H9 (cell line): Measurements from ENCODE around the gene DEDD2. TPM values are rescaled to one million over a fixed set of nuclear protein-coding genes. Genes with fewer than 3 reads are reported as not detected.

Source experiments
- DNase-seq: peaks from one replicate; pipeline ENCODE4 v3.0.0-alpha.2; 2017
- H2AFZ ChIP-seq: one replicate; pipeline ENCODE4 v1.6.1; 2013; ENCODE audit warnings: mild to moderate bottlenecking, low read length, control low read depth, moderate library complexity
- H2AK5ac ChIP-seq: 2 replicates; pipeline ENCODE4 v1.6.1; 2013; ENCODE audit warnings: low read length, control low read depth, mixed read lengths; ENCODE audit not compliant: insufficient read length
- H2BK120ac ChIP-seq: one replicate; pipeline ENCODE4 v1.6.1; 2013; ENCODE audit warnings: low read depth, mild to moderate bottlenecking, low read length, control low read depth, inconsistent platforms; ENCODE audit not compliant: poor library complexity, severe bottlenecking
- H2BK12ac ChIP-seq: 2 replicates; pipeline ENCODE4 v1.6.1; 2013; ENCODE audit warnings: low read length, control low read depth, mixed read lengths, low read depth; ENCODE audit not compliant: insufficient read length
- H2BK15ac ChIP-seq: 2 replicates; pipeline ENCODE4 v1.6.1; 2013; ENCODE audit warnings: low read depth, low read length, control low read depth
- H2BK20ac ChIP-seq: one replicate; pipeline ENCODE4 v1.6.1; 2013; ENCODE audit warnings: low read depth, mild to moderate bottlenecking, low read length, control low read depth, inconsistent platforms; ENCODE audit not compliant: poor library complexity, severe bottlenecking
- H2BK5ac ChIP-seq: 2 replicates; pipeline ENCODE4 v1.6.1; 2013; ENCODE audit warnings: low read length, control low read depth, mixed read lengths; ENCODE audit not compliant: insufficient read length
- H3K14ac ChIP-seq: 2 replicates; pipeline ENCODE4 v1.6.1; 2013; ENCODE audit warnings: low read length, control low read depth; ENCODE audit not compliant: insufficient read depth
- H3K18ac ChIP-seq: 2 replicates; pipeline ENCODE4 v1.6.1; 2013; ENCODE audit warnings: low read depth, mild to moderate bottlenecking, mixed read lengths, low read length, control low read depth; ENCODE audit not compliant: insufficient read length
- H3K23ac ChIP-seq: 2 replicates; pipeline ENCODE4 v1.6.1; 2013; ENCODE audit warnings: low read length, control low read depth, mixed read lengths, low read depth; ENCODE audit not compliant: insufficient read length
- H3K23me2 ChIP-seq: 2 replicates; pipeline ENCODE4 v1.6.1; 2013; ENCODE audit warnings: low read depth, mild to moderate bottlenecking, mixed read lengths, low read length, control low read depth; ENCODE audit not compliant: insufficient read length, poor library complexity, severe bottlenecking
- H3K27ac ChIP-seq: 2 replicates; pipeline ENCODE4 v1.5.1; 2013; ENCODE audit warnings: low read length, control low read depth, mixed read lengths, low read depth; ENCODE audit not compliant: insufficient read length
- H3K27me3 ChIP-seq: 2 replicates; pipeline ENCODE4 v1.6.1; 2013; ENCODE audit warnings: low read length, control low read depth, inconsistent platforms; ENCODE audit not compliant: insufficient read depth
- H3K4ac ChIP-seq: 2 replicates; pipeline ENCODE4 v1.6.1; 2013; ENCODE audit warnings: low read depth, mild to moderate bottlenecking, control low read depth, inconsistent platforms, low read length, moderate library complexity
- H3K4me1 ChIP-seq: 2 replicates; pipeline ENCODE4 v1.6.1; 2013; ENCODE audit warnings: low read length, control low read depth, inconsistent platforms; ENCODE audit not compliant: insufficient read depth
- H3K4me2 ChIP-seq: 2 replicates; pipeline ENCODE4 v1.6.1; 2013; ENCODE audit warnings: low read length, control low read depth, mixed read lengths; ENCODE audit not compliant: insufficient read length, insufficient read depth
- H3K56ac ChIP-seq: 2 replicates; pipeline ENCODE4 v1.6.1; 2013; ENCODE audit warnings: low read depth, mild to moderate bottlenecking, mixed read lengths, low read length, control low read depth; ENCODE audit not compliant: insufficient read length
- H3K79me1 ChIP-seq: 2 replicates; pipeline ENCODE4 v1.6.1; 2013; ENCODE audit warnings: low read depth, mild to moderate bottlenecking, moderate library complexity, low read length, control low read depth, inconsistent platforms; ENCODE audit not compliant: insufficient read depth, poor library complexity, severe bottlenecking
- H3K79me2 ChIP-seq: 2 replicates; pipeline ENCODE4 v1.6.1; 2013; ENCODE audit warnings: low read length, control low read depth, inconsistent platforms; ENCODE audit not compliant: insufficient read depth
- H3K9ac ChIP-seq: 2 replicates; pipeline ENCODE4 v1.6.1; 2013; ENCODE audit warnings: low read length, control low read depth, mixed read lengths; ENCODE audit not compliant: insufficient read length; ENCODE audit errors: extremely low read depth
- H3K9me3 ChIP-seq: one replicate; pipeline ENCODE4 v1.6.1; 2013; ENCODE audit warnings: low read depth, low read length, inconsistent platforms; ENCODE audit not compliant: control insufficient read depth
- H3T11ph ChIP-seq: one replicate; pipeline ENCODE4 v1.6.1; 2013; ENCODE audit warnings: mild to moderate bottlenecking, low read length, control low read depth, inconsistent platforms
- H4K20me1 ChIP-seq: one replicate; pipeline ENCODE4 v1.6.1; 2013; ENCODE audit not compliant: control insufficient read depth, insufficient read length, insufficient read depth
- H4K5ac ChIP-seq: 2 replicates; pipeline ENCODE4 v1.6.1; 2013; ENCODE audit warnings: low read depth, mild to moderate bottlenecking, mixed read lengths, low read length, control low read depth; ENCODE audit not compliant: insufficient read length
- H4K8ac ChIP-seq: replicated peaks from 2 replicates; pipeline ENCODE4 v1.6.1; 2013; ENCODE audit warnings: low read length, control low read depth, mixed read lengths, low read depth; ENCODE audit not compliant: insufficient read length
- H4K91ac ChIP-seq: 2 replicates; pipeline ENCODE4 v1.6.1; 2013; ENCODE audit warnings: low read depth, mild to moderate bottlenecking, moderate library complexity, mixed read lengths, low read length, control low read depth; ENCODE audit not compliant: insufficient read length
- H3K27ac Mint-ChIP-seq, 3 experiments: 2 replicates in 2 of 3; 3 replicates in 1 of 3; pipeline ENCODE4 v1.8.0; 2020 to 2021; ENCODE audit warnings: mixed read lengths in 3 of 3, mild to moderate bottlenecking in 1 of 3, moderate library complexity in 1 of 3
- H3K27me3 Mint-ChIP-seq: 2 replicates; pipeline ENCODE4 v1.8.0; 2021; ENCODE audit warnings: low read depth, mild to moderate bottlenecking, moderate library complexity, mixed read lengths
- H3K36me3 Mint-ChIP-seq, 3 experiments: 2 replicates in 2 of 3; 3 replicates in 1 of 3; pipeline ENCODE4 v1.8.0; 2020 to 2021; ENCODE audit warnings: low read depth in 3 of 3, mixed read lengths in 3 of 3; ENCODE audit not compliant: insufficient read depth in 1 of 3
- H3K4me1 Mint-ChIP-seq, 2 experiments: 2 replicates each; pipeline ENCODE4 v1.8.0; 2020; ENCODE audit warnings: mixed read lengths in 2 of 2
- H3K4me3 Mint-ChIP-seq, 2 experiments: 2 replicates in 1 of 2; 3 replicates in 1 of 2; pipeline ENCODE4 v1.8.0; 2020 to 2021; ENCODE audit warnings: mild to moderate bottlenecking in 2 of 2, mixed read lengths in 2 of 2, moderate library complexity in 1 of 2
- H3K9me3 Mint-ChIP-seq, 2 experiments: 2 replicates in 1 of 2; 3 replicates in 1 of 2; pipeline ENCODE4 v1.8.0; 2020; ENCODE audit warnings: mild to moderate bottlenecking in 2 of 2, mixed read lengths in 2 of 2, moderate library complexity in 1 of 2
- CTCF ChIP-seq: fragments of 200-600 bp; sonication (generic); conservative IDR thresholded peaks from 3 replicates; pipeline ENCODE4 v1.8.0; 2021; ENCODE audit warnings: antibody characterized with exemption, mild to moderate bottlenecking
- WGBS: extraction: QIAGEN DNeasy Blood & Tissue Kit; methylation state at CpG from one replicate; pipeline ENCODE4 v1.1.7; 2013; ENCODE audit warnings: missing lambda C conversion rate, low lambda C conversion rate, mixed read lengths; ENCODE audit not compliant: insufficient read length; ENCODE audit errors: extremely low coverage; 5-methylcytosine and 5-hydroxymethylcytosine counted together
- total RNA-seq: library from RNA; stranded (reverse); gene quantifications from 2 replicates; pipeline ENCODE4 v1.2.1, GENCODE V29; 2021

Gene DEDD2
- total RNA-seq, 1 experiment from 2014 or later: 32.3 TPM

DNA sequence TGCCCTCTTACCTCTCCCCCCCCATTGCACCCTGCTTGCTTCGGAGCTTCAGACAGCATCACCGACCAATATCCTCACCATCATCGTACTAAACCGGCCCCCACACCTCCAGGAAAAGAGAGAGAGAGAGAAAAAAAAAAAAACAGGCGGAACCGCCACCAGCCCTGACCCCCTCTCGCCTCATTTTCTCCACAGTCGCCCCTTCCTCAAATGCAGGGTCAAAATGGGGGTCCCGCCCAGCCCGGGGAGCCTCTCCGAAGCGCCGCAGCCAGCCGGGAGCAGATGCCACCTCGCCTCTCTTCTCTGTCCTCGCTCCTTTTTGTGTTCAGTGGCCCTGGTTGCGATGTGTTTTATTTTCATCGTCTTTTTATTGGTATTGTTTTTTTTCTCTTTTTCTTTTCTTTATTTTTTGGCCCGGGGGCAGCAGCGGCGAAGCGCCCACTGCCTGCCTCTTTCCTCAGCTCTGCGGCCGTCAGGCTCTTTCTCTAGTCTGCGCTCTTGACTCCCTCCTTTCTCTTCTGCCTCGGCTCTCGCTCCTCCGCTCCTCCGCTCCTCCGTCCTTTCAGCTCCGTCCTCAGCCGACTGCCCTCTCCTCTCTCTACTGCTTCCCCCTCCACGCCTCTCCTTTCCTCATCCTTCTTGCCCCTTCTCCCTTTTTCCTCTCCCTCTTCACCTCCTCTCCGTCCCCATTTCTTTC lies 41.4 kb downstream of the DEDD2 start:
- Histone ChIP-seq H3K18ac (no peak overlapping the region), H4K5ac (no peak overlapping the region), H3K56ac (no peak overlapping the region), H3K79me1 (no peaks in the 10 kb centered on the region), H4K91ac (no peak overlapping the region), H3K79me2 (no peaks in the 10 kb centered on the region), H3T11ph (no peak overlapping the region), H2BK120ac (no peak overlapping the region), H3K9me3 (no peaks in the 10 kb centered on the region), H2BK15ac (no peak overlapping the region), H3K4me1 (no peaks in the 10 kb centered on the region), H3K27ac (no peak overlapping the region), H3K4me2 (peak overlapping the region; percentile 91), H4K20me1 (no peaks in the 10 kb centered on the region), H3K9ac (no peak overlapping the region), H3K27me3 (peaks cover 42% of the 10 kb centered on the region), H2AFZ (no peak overlapping the region), H3K4ac (no peak overlapping the region), H2BK5ac (no peak overlapping the region), H2AK5ac (no peak overlapping the region), H2BK20ac (no peak overlapping the region), H3K23me2 (peaks cover 14% of the 10 kb centered on the region), H2BK12ac (no peak overlapping the region), H3K14ac (no peak overlapping the region), H3K23ac (no peak overlapping the region), H4K8ac (no peak overlapping the region)
- peaks cover 11 to 23% of the 10 kb centered on the region in 2 experiments for H3K4me1 Mint-ChIP-seq
- H3K27me3 Mint-ChIP-seq: peaks cover 51% of the 10 kb centered on the region
- no peak overlapping the region for H3K27ac Mint-ChIP-seq
- TF ChIP-seq CTCF: no peak
- peak; percentile 53 for DNase-seq
- no CpG with 5 or more reads among the region's 34 CpGs for WGBS
- H3K36me3 Mint-ChIP-seq: no peaks in the 10 kb centered on the region
- H3K4me3 Mint-ChIP-seq: peak overlapping the region; percentile 66 to 84
- H3K9me3 Mint-ChIP-seq: no peaks in the 10 kb centered on the region
